ENCODE results near the gene IL18.

GRCh38 chr11:112177589-112177988, 13.7 kb upstream of the IL18 start:
- no peak for TF ChIP-seq EP300 (IDR thresholded peaks at IDR 0.05; ENCODE audit: borderline replicate concordance in 1 of 2, low read depth in 2 of 2, low read length in 2 of 2)
- no peak for TF ChIP-seq CTCF (IDR thresholded peaks at IDR 0.05; ENCODE audit: control extremely low read depth in 1 of 3, insufficient read depth in 1 of 3, low read depth in 1 of 3, low read length in 3 of 3)
- TF ChIP-seq SP2 (IDR thresholded peaks at IDR 0.05; ENCODE audit: low read length): no peak

Measured in H1 (cell line).